NCI-H446 treated with DMSO at 0.1 percent for 48 hours (cell line): ENCODE results near the gene ERCC1.
"Not testable (repeated sequence)": the region's sequence is repeated elsewhere in the genome, so short reads cannot be mapped to it uniquely, and the experiment has no call there.

ENCODE experiments used
- DNase-seq: peaks from one replicate; lab custom pipeline; 2025; lab: John Stamatoyannopoulos, UW

Gene ERCC1

GRCh38 chr19:45455707-45456499 lies 32.2 kb upstream of the ERCC1 start:
- DNase-seq, result peak; percentile 82

GRCh38 chr19:45451850-45452387 lies 28.2 kb upstream of the ERCC1 start:
- DNase-seq, result no peak

GRCh38 chr19:45451131-45451849 lies 27.6 kb upstream of the ERCC1 start:
- DNase-seq, result no peak

- DNase-seq, result no peak
These were observed 26.3 kb upstream of the ERCC1 start for GRCh38 chr19:45450012-45450333.

GRCh38 chr19:45448887-45449299 lies 25.2 kb upstream of the ERCC1 start:
- no peak for DNase-seq

- no peak for DNase-seq
These were observed 24.7 kb upstream of the ERCC1 start for GRCh38 chr19:45448425-45448756.

- DNase-seq, result peak; percentile 38
These were observed 23.2 kb upstream of the ERCC1 start for GRCh38 chr19:45446944-45447343.

- DNase-seq, result no peak
These were observed 22.6 kb upstream of the ERCC1 start for GRCh38 chr19:45446295-45446694.

GRCh38 chr19:45445139-45445538 lies 21.4 kb upstream of the ERCC1 start:
- DNase-seq, result no peak

GRCh38 chr19:45444318-45445041 lies 20.8 kb upstream of the ERCC1 start:
- DNase-seq, result no peak

- peak; percentile 14 for DNase-seq
These were observed 20.0 kb upstream of the ERCC1 start for GRCh38 chr19:45443462-45444317.

GRCh38 chr19:45442778-45443461 lies 19.2 kb upstream of the ERCC1 start:
- DNase-seq, result no peak

GRCh38 chr19:45442408-45442777 lies 18.7 kb upstream of the ERCC1 start:
- DNase-seq, result no peak

GRCh38 chr19:45440873-45441654 lies 17.3 kb upstream of the ERCC1 start:
- DNase-seq, result peak; percentile 7

- DNase-seq, result no peak
These were observed 16.5 kb upstream of the ERCC1 start for GRCh38 chr19:45440259-45440638.

- peak; percentile 20 for DNase-seq
These were observed 16.0 kb upstream of the ERCC1 start for GRCh38 chr19:45439569-45440258.

GRCh38 chr19:45439190-45439568 lies 15.5 kb upstream of the ERCC1 start:
- DNase-seq, result no peak

- no peak for DNase-seq
These were observed 13.6 kb upstream of the ERCC1 start for GRCh38 chr19:45437328-45437727.

GRCh38 chr19:45432543-45432942 lies 8.8 kb upstream of the ERCC1 start:
- DNase-seq, result not testable (repeated sequence)

GRCh38 chr19:45431008-45431407 lies 7.3 kb upstream of the ERCC1 start:
- DNase-seq, result not testable (repeated sequence)
